Activated T-cell treated with anti-CD3 and anti-CD28 coated beads for 48 hours (primary cell): ENCODE results near the gene TMEM141.
A peak's percentile ranks its signal among the peaks of the same experiment; 100 is the strongest.
"Not testable (repeated sequence)": the region's sequence is repeated elsewhere in the genome, so short reads cannot be mapped to it uniquely, and the experiment has no call there.

ENCODE experiments used
- DNase-seq: peaks from one replicate; pipeline ENCODE4 v3.0.0-alpha.2; 2020; ENCODE audit warnings: low read depth

TMEM141 gene

GRCh38 chr9:136773386-136774044 is 17.6 kb upstream of the TMEM141 start:
- no peak for DNase-seq

GRCh38 chr9:136774416-136775045 is 16.6 kb upstream of the TMEM141 start:
- DNase-seq: no peak

- no peak for DNase-seq
These were observed 16.0 kb upstream of the TMEM141 start for GRCh38 chr9:136775191-136775590.

GRCh38 chr9:136776947-136777346 is 14.2 kb upstream of the TMEM141 start:
- DNase-seq: no peak

- DNase-seq: no peak
These were observed 13.8 kb upstream of the TMEM141 start for GRCh38 chr9:136777359-136777758.

- no peak for DNase-seq
These were observed 11.3 kb upstream of the TMEM141 start for GRCh38 chr9:136779808-136780207.

- DNase-seq: no peak
These were observed 8.7 kb upstream of the TMEM141 start for GRCh38 chr9:136782452-136782851.

GRCh38 chr9:136784249-136784996 is 6.7 kb upstream of the TMEM141 start:
- DNase-seq: no peak

GRCh38 chr9:136784997-136785361 is 6.2 kb upstream of the TMEM141 start:
- no peak for DNase-seq

- DNase-seq: not testable (repeated sequence)
These were observed 5.4 kb upstream of the TMEM141 start for GRCh38 chr9:136785565-136786355.

GRCh38 chr9:136786451-136786850 is 4.7 kb upstream of the TMEM141 start:
- no peak for DNase-seq

GRCh38 chr9:136786983-136787382 is 4.2 kb upstream of the TMEM141 start:
- DNase-seq: not testable (repeated sequence)

- DNase-seq: peak; percentile 65
These were observed 3.3 kb upstream of the TMEM141 start for GRCh38 chr9:136787690-136788400.

GRCh38 chr9:136788644-136789522 is 2.3 kb upstream of the TMEM141 start:
- not testable (repeated sequence) for DNase-seq

GRCh38 chr9:136789523-136789937 is 1.6 kb upstream of the TMEM141 start:
- DNase-seq: no peak

GRCh38 chr9:136791516-136792276 is 552 bp downstream of the TMEM141 start:
- peak; percentile 51 for DNase-seq

- no peak for DNase-seq
These were observed 1.4 kb downstream of the TMEM141 start for GRCh38 chr9:136792321-136793085.

GRCh38 chr9:136793086-136793946 is 2.2 kb downstream of the TMEM141 start:
- DNase-seq: no peak
